Right cardiac atrium (tissue), 5 donors: Measurements from ENCODE around the gene JARID2. TPM values are rescaled to one million over a fixed set of nuclear protein-coding genes. Genes with fewer than 3 reads are reported as not detected.

Experiments used
- ATAC-seq, 2 donors: fragments of 200-7000 bp; cut with Tn5 transposase; one replicate each; pipeline versions ENCODE4 v1.8.0 to v1.9.1; 2020; ENCODE audit warnings: moderate library complexity in 2 of 2, mild to moderate bottlenecking in 1 of 2
- DNase-seq, 3 donors: peaks; one replicate each; pipeline ENCODE4 v3.0.0-alpha.2; 2020
- H3K27ac ChIP-seq: one replicate; pipeline ENCODE4 v1.5.1; 2013; ENCODE audit warnings: mild to moderate bottlenecking, low read length, control low read depth, moderate library complexity
- H3K27me3 ChIP-seq: one replicate; pipeline ENCODE4 v1.6.1; 2013; ENCODE audit not compliant: control insufficient read depth, insufficient read depth
- H3K4me1 ChIP-seq: one replicate; pipeline ENCODE4 v1.6.1; 2013; ENCODE audit warnings: low read length; ENCODE audit not compliant: control insufficient read depth, insufficient read depth
- H3K4me3 ChIP-seq: one replicate; pipeline ENCODE4 v1.5.1; 2013; ENCODE audit warnings: low read length, control low read depth
- H3K9me3 ChIP-seq: one replicate; pipeline ENCODE4 v1.6.1; 2013; ENCODE audit warnings: low read length; ENCODE audit not compliant: control insufficient read depth
- WGBS: extraction: QIAGEN DNeasy Blood & Tissue Kit; methylation state at CpG from one replicate; pipeline ENCODE4 v1.1.7; 2013; 5-methylcytosine and 5-hydroxymethylcytosine counted together
- intact Hi-C, 4 donors: fragments of 100-400 bp; cut with DNase I; formaldehyde crosslinking; loops; one replicate each; pipeline versions ENCODE4 v1.11.0 to v1.14.0; 2022 to 2023
- polyA plus RNA-seq: library from polyadenylated mRNA; stranded (reverse); fragments of 200-250 nt; gene quantifications from one replicate; pipeline ENCODE4 v1.2.3, GENCODE V29; 2013
- total RNA-seq, 4 donors: library from RNA; stranded (reverse); fragmentation: NEBNext Ultra II Directional; extraction: Animal tissue kit (Norgen Biotek cat#: 25700); gene quantifications; one replicate each; pipeline ENCODE4 v1.2.1, GENCODE V29; 2021
- donor health status: healthy with polysubstance abuse.
- donor health status: DM: no; HTN: yes; CAD: no.
- donor health status: DM: no; HTN: no; CAD: no.
- donor health status: DM: no; HTN: yes; CAD: no; lungs with severe emphysema.
- donor health status: DM: yes; HTN: yes; CAD: no.

Gene JARID2
- total and polyA plus RNA-seq, 5 donors: 4.1 to 10.1 (median 9.1) TPM

GRCh38 chr6:15384901-15385300 is 139.0 kb downstream of the JARID2 start:
- 47% methylated on average over 4 of the region's 4 CpGs for WGBS
- peaks cover 5% of the 10 kb centered on the region for H3K4me1 ChIP-seq

GRCh38 chr6:15385521-15385920 is 139.7 kb downstream of the JARID2 start:
- Histone ChIP-seq H3K4me1 (peaks cover 11% of the 10 kb centered on the region), H3K27ac (no peak overlapping the region), H3K4me3 (no peak overlapping the region), H3K9me3 (no peaks in the 10 kb centered on the region), H3K27me3 (no peaks in the 10 kb centered on the region)
- intact Hi-C loops: no loop called here
- ATAC-seq: no peak
- 80% methylated on average over 6 of the region's 6 CpGs for WGBS
- DNase-seq: no peak

More at GRCh38 chr6:15384901-15385300, 139.0 kb downstream of the JARID2 start:
- Histone ChIP-seq H3K27ac (no peak overlapping the region), H3K27me3 (no peaks in the 10 kb centered on the region), H3K4me3 (no peak overlapping the region), H3K9me3 (no peaks in the 10 kb centered on the region)
- DNase-seq: no peak
- ATAC-seq: no peak
- intact Hi-C loops: no loop called here

GRCh38 chr6:15386110-15386755 is 140.4 kb downstream of the JARID2 start:
- Histone ChIP-seq H3K27me3 (no peaks in the 10 kb centered on the region), H3K4me3 (no peak overlapping the region), H3K9me3 (no peaks in the 10 kb centered on the region), H3K4me1 (peaks cover 17% of the 10 kb centered on the region), H3K27ac (no peak overlapping the region)
- intact Hi-C loops: no loop called here
- WGBS: 71% methylated on average over 7 of the region's 7 CpGs
- DNase-seq (no peak), ATAC-seq (no peak)

DNA sequence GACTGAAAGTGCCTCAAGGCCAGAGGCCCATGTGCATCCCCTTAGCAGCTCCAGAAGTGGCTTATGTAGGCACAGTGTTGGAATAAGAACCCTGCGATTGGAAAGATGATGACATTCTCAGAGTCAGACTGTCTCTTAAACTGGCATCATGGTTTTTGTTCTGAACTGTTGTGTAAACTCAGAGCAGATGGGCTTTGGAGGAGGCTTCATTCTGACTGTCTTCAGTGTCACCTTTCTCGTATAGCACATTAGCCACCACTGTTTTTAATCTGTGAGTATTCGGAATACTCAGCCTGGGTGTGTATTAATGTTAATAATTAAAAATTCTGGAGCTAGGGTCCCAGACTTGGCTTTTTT is 140.9 kb downstream of the JARID2 start:
- no peaks in the 10 kb centered on the region for H3K9me3 ChIP-seq
- H3K27me3 ChIP-seq: no peaks in the 10 kb centered on the region
- peaks cover 20% of the 10 kb centered on the region for H3K4me1 ChIP-seq
- 78% methylated on average over 3 of the region's 3 CpGs for WGBS
- no peak overlapping the region for H3K27ac ChIP-seq
- DNase-seq (no peak), ATAC-seq (no peak)
- no peak overlapping the region for H3K4me3 ChIP-seq
- intact Hi-C loops: no loop called here

GRCh38 chr6:15387118-15387517 is 141.2 kb downstream of the JARID2 start:
- WGBS: 92% methylated on average over 5 of the region's 5 CpGs
- Histone ChIP-seq H3K27me3 (no peaks in the 10 kb centered on the region), H3K27ac (no peak overlapping the region), H3K9me3 (no peaks in the 10 kb centered on the region), H3K4me3 (no peak overlapping the region), H3K4me1 (peaks cover 22% of the 10 kb centered on the region)
- ATAC-seq (no peak), DNase-seq (no peak)
- intact Hi-C loops: no loop called here

GRCh38 chr6:15389084-15389764 is 143.4 kb downstream of the JARID2 start:
- Histone ChIP-seq H3K27me3 (no peaks in the 10 kb centered on the region), H3K4me3 (no peak overlapping the region), H3K27ac (peak overlapping the region; percentile 12), H3K4me1 (peaks cover 25% of the 10 kb centered on the region), H3K9me3 (no peaks in the 10 kb centered on the region)
- intact Hi-C loops: no loop called here
- ATAC-seq (peak; percentile 66 to 75), DNase-seq (peak in 2 of 3 donors; percentile 20 to 43)
- 73% methylated on average over 6 of the region's 6 CpGs for WGBS

- intact Hi-C loops: no loop called here
- 33% methylated on average over 14 of the region's 14 CpGs for WGBS
- DNase-seq (peak in 1 of 3 donors; percentile 33), ATAC-seq (peak; percentile 27 to 62)
- Histone ChIP-seq H3K4me1 (peaks cover 25% of the 10 kb centered on the region), H3K27ac (peak overlapping the region; percentile 12), H3K27me3 (no peaks in the 10 kb centered on the region), H3K9me3 (no peaks in the 10 kb centered on the region), H3K4me3 (no peak overlapping the region)
Observed at GRCh38 chr6:15389765-15390723, 144.2 kb downstream of the JARID2 start.

- no peaks in the 10 kb centered on the region for H3K9me3 ChIP-seq
- DNase-seq: no peak
- H3K4me3 ChIP-seq: no peak overlapping the region
- H3K4me1 ChIP-seq: peaks cover 21% of the 10 kb centered on the region
- no peak for ATAC-seq
- intact Hi-C loops: no loop called here
- H3K27ac ChIP-seq: no peak overlapping the region
- 59% methylated on average over 1 of the region's 1 CpG for WGBS
- no peaks in the 10 kb centered on the region for H3K27me3 ChIP-seq
Observed at GRCh38 chr6:15391500-15391899, 145.6 kb downstream of the JARID2 start.

- 72% methylated on average over 6 of the region's 6 CpGs for WGBS
- intact Hi-C loops: no loop called here
Observed at GRCh38 chr6:15392182-15392581, 146.3 kb downstream of the JARID2 start.

GRCh38 chr6:15393605-15394004 is 147.7 kb downstream of the JARID2 start:
- no peaks in the 10 kb centered on the region for H3K9me3 ChIP-seq
- 98% methylated on average over 7 of the region's 7 CpGs for WGBS
- H3K27ac ChIP-seq: no peak overlapping the region
- intact Hi-C loops: no loop called here
- DNase-seq (no peak), ATAC-seq (no peak)
- H3K4me1 ChIP-seq: peaks cover 21% of the 10 kb centered on the region
- H3K27me3 ChIP-seq: no peaks in the 10 kb centered on the region
- H3K4me3 ChIP-seq: no peak overlapping the region

More at GRCh38 chr6:15392182-15392581, 146.3 kb downstream of the JARID2 start:
- no peaks in the 10 kb centered on the region for H3K27me3 ChIP-seq
- H3K9me3 ChIP-seq: no peaks in the 10 kb centered on the region
- no peak overlapping the region for H3K27ac ChIP-seq
- ATAC-seq: no peak
- H3K4me3 ChIP-seq: no peak overlapping the region
- DNase-seq: no peak
- peaks cover 20% of the 10 kb centered on the region for H3K4me1 ChIP-seq

DNA sequence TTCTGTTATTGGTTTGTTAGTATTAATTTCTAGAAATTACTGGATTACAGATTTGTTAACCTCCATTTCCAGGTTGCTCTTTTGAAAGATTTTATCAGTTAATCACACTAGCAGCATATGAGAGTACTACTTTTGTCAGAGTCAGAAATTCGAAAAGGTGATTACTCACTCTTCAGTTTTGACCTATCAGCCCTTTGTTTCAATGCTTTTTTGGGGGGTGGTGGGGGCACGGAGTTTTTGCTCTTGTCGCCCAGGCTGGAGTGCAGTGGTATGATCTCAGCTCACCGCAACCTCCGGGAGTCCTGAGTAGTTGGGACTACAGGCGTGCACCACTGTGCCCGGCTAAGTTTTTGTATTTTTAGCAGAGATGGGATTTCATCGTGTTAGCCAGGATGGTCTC is 149.2 kb downstream of the JARID2 start:
- Histone ChIP-seq H3K27me3 (no peaks in the 10 kb centered on the region), H3K27ac (no peak overlapping the region), H3K4me1 (peaks cover 29% of the 10 kb centered on the region), H3K4me3 (no peak overlapping the region), H3K9me3 (no peaks in the 10 kb centered on the region)
- intact Hi-C loops: no loop called here
- 94% methylated on average over 8 of the region's 8 CpGs for WGBS
- DNase-seq (no peak), ATAC-seq (no peak)
